Measurements from ENCODE around the gene PODXL2.
A peak's percentile ranks its signal among the peaks of the same experiment; 100 is the strongest.

PODXL2 gene

DNA sequence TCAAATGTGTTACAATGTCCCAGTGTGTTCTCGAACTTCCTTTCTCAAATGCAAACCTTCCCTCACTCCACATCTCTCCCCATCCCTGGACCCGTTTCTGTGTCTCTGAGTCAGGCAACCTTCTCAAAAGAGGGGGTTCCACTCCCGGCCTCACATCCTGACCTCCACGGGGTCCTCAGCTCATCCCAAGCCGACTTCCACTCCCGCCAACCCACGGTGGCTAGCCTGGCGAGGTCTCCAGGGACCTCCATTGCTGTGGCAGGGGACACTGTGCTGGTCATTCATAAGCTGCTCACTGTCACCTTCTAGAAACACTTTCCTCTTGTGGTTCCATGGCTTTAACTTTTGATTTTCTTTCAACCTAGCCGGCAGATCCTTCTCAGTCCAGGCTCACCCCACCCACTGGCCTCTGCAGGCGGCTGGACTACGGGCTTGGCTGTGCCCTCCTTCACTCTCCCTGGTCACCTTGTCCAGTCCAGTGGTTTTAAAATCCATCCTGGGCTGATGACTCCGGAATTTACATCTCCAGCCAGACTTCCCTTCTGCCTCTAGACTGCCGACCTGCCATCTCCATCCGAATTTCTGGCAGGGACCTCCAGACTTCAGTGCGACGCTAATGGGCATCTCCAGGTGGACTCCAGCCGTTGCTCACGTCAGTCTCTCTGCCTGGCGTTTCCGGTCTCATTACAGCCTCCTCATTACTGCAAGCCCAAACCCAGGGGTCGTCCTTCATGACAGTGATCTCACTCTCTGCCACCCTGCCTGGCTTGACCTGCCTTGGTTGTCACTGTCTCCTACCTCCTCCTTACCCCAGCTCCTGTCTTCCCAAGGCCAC lies 63.7 kb downstream of the PODXL2 start:
- Histone ChIP-seq H3K4me2 (ENCODE audit: low read length) (no peak overlapping the region), H3K27me3 (ENCODE audit: low read depth, low read length) (no peaks in the 10 kb centered on the region), H3K4me1 (ENCODE audit: low read length) (peaks cover 14% of the 10 kb centered on the region), H3K27ac (ENCODE audit: low read length) (no peak overlapping the region), H3K79me2 (ENCODE audit: low read length) (0 out of 2 replicates have a peak, but pooled peaks cover 4% of the 10 kb centered on the region), H3K36me3 (replicated peaks; ENCODE audit: low read depth, low read length) (peaks cover 53% of the 10 kb centered on the region), H3K9ac (ENCODE audit: low read length) (no peak overlapping the region), H3K9me3 (ENCODE audit: insufficient read depth, low read length) (no peaks in the 10 kb centered on the region), H2AFZ (ENCODE audit: low read depth, low read length) (no peak overlapping the region), H3K4me3 (ENCODE audit: low read length) (no peak overlapping the region), H4K20me1 (ENCODE audit: insufficient read depth, low read length) (no peaks in the 10 kb centered on the region)
- TF ChIP-seq EZH2phosphoT487 (IDR thresholded peaks at IDR 0.05; ENCODE audit: low read depth), result no peak
- TF ChIP-seq, protein P1, sequence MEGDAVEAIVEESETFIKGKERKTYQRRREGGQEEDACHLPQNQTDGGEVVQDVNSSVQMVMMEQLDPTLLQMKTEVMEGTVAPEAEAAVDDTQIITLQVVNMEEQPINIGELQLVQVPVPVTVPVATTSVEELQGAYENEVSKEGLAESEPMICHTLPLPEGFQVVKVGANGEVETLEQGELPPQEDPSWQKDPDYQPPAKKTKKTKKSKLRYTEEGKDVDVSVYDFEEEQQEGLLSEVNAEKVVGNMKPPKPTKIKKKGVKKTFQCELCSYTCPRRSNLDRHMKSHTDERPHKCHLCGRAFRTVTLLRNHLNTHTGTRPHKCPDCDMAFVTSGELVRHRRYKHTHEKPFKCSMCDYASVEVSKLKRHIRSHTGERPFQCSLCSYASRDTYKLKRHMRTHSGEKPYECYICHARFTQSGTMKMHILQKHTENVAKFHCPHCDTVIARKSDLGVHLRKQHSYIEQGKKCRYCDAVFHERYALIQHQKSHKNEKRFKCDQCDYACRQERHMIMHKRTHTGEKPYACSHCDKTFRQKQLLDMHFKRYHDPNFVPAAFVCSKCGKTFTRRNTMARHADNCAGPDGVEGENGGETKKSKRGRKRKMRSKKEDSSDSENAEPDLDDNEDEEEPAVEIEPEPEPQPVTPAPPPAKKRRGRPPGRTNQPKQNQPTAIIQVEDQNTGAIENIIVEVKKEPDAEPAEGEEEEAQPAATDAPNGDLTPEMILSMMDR (IDR thresholded peaks at IDR 0.05; ENCODE audit: low read depth, low read length), result no peak

DNA sequence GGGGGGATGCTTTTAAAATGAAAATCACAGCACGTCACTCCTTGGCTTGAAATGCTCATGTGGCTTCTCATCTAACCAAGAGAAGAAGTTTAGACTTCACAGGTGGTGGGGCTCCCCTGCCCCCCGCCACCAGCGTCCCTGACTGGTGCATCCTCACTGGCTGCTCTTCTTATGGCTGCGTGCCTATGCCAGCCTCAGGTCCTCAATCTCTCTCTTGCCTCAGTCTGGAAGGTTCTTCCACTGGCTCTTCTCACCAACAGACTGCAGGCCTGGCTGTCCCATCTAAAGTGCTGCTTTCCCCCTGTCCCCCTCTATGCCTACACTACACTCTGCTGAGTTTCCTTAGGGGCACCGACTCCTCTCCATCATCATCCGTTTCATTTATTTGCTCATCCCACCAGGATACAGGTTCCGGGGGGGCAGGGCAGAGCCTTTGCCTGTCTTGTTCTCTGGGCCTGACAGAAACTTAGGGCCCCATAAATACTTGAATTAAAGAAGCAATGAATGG lies 64.4 kb downstream of the PODXL2 start:
- Histone ChIP-seq H3K79me2 (ENCODE audit: low read length) (peaks cover 10% of the 10 kb centered on the region; the same call in 1 of the 2 replicates), H3K4me2 (ENCODE audit: low read length) (no peak overlapping the region), H3K27ac (ENCODE audit: low read length) (no peak overlapping the region), H3K4me3 (ENCODE audit: low read length) (no peak overlapping the region), H4K20me1 (ENCODE audit: insufficient read depth, low read length) (no peaks in the 10 kb centered on the region), H3K27me3 (ENCODE audit: low read depth, low read length) (no peaks in the 10 kb centered on the region), H3K9me3 (ENCODE audit: insufficient read depth, low read length) (no peaks in the 10 kb centered on the region), H3K9ac (ENCODE audit: low read length) (no peak overlapping the region), H2AFZ (ENCODE audit: low read depth, low read length) (no peak overlapping the region), H3K36me3 (replicated peaks; ENCODE audit: low read depth, low read length) (peaks cover 60% of the 10 kb centered on the region), H3K4me1 (ENCODE audit: low read length) (peaks cover 21% of the 10 kb centered on the region)
- TF ChIP-seq, protein P1 (IDR thresholded peaks at IDR 0.05; ENCODE audit: low read depth, low read length), result no peak
- TF ChIP-seq EZH2phosphoT487 (IDR thresholded peaks at IDR 0.05; ENCODE audit: low read depth), result no peak

DNA sequence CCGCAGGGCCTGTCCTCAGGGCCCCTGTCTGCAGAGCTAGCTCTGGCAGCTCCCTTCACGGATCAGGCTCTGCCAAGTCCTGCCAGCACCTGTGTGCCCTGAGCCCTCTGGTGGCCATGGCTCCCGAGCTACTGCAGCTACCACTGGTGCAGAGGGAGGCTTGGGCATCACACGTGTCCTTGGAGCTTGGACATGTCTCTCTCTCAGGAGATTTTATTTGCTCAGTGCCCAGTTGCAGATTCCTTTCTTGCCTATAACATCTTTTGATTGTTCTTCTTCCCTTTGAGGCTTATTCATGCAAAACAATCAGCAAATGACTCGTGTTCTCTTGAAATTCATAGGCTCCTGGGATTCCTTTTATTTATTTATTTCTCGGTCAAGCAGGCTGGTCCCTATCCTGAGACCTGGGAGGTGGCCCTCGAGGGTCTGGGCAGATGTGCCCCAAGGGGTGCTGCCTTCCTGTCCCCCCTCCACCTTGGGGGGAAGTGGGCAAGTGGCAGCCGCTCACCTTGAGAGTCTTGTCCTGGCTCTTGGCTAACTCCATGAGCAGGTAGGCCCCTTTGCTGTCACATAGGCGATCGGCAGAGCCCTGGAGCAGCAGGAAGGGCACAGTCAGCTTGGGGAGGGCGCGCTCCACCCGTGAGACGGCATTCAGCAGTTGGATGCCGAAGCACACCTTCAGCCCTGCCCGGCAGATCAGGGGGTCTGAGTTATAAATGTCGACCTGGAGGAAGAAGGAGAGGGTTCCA lies 65.7 kb downstream of the PODXL2 start:
- TF ChIP-seq, protein P1 (IDR thresholded peaks at IDR 0.05; ENCODE audit: low read depth, low read length), result peak; percentile 33
- no peak for TF ChIP-seq EZH2phosphoT487 (IDR thresholded peaks at IDR 0.05; ENCODE audit: low read depth)
- H3K27me3 ChIP-seq (ENCODE audit: low read depth, low read length), result no peaks in the 10 kb centered on the region
- no peaks in the 10 kb centered on the region for H4K20me1 ChIP-seq (ENCODE audit: insufficient read depth, low read length)
- H3K9ac ChIP-seq (ENCODE audit: low read length), result no peak overlapping the region
- H3K4me1 ChIP-seq (ENCODE audit: low read length), result peaks cover 25% of the 10 kb centered on the region
- H3K9me3 ChIP-seq (ENCODE audit: insufficient read depth, low read length), result no peaks in the 10 kb centered on the region
- no peak overlapping the region for H3K4me2 ChIP-seq (ENCODE audit: low read length)
- H3K36me3 ChIP-seq (replicated peaks; ENCODE audit: low read depth, low read length), result peaks cover 58% of the 10 kb centered on the region
- H3K79me2 ChIP-seq (ENCODE audit: low read length), result peaks cover 10% of the 10 kb centered on the region; the same call in 1 of the 2 replicates
- no peak overlapping the region for H3K27ac ChIP-seq (ENCODE audit: low read length)
- H3K4me3 ChIP-seq (ENCODE audit: low read length), result no peak overlapping the region
- no peak overlapping the region for H2AFZ ChIP-seq (ENCODE audit: low read depth, low read length)

All from OCI-LY3 (cell line).